Bronchial epithelial cell (primary cell): ENCODE data around the gene RBL2. TPM values are rescaled to one million over a fixed set of nuclear protein-coding genes. Genes with fewer than 3 reads are reported as not detected.

ENCODE experiments used
- DNase-seq: peaks from one replicate; pipeline ENCODE4 v3.0.0-alpha.2; 2010; ENCODE audit warnings: low read depth
- FAIRE-seq: peaks from 2 replicates; lab custom pipeline; 2011; peaks lifted over from hg19 to GRCh38; lab: Jason Lieb, UNC
- H3K27me3 ChIP-seq: 2 replicates; pipeline ENCODE4 v1.5.1; 2011; ENCODE audit warnings: low read length; ENCODE audit not compliant: control insufficient read depth, insufficient read depth
- H3K36me3 ChIP-seq: 2 replicates; pipeline ENCODE4 v1.5.1; 2011; ENCODE audit warnings: low read length; ENCODE audit not compliant: control insufficient read depth, insufficient read depth
- H3K4me3 ChIP-seq: 2 replicates; pipeline ENCODE4 v1.5.1; 2011; ENCODE audit warnings: mild to moderate bottlenecking, low read depth, low read length, control low read depth
- total RNA-seq: library from RNA; depleted of rRNA; stranded (reverse); fragments of >200 nt; gene quantifications from 2 replicates; pipeline ENCODE4 v1.2.1, GENCODE V29; 2014
- TF ChIP-seq, protein P1 (sequence below): IDR thresholded peaks from 2 replicates; pipeline ENCODE4 v1.5.1; 2011; ENCODE audit warnings: mild to moderate bottlenecking, moderate library complexity, low read length, control low read depth, inconsistent platforms; ENCODE audit not compliant: insufficient read depth, severe bottlenecking

The RBL2 gene
- total RNA-seq, 1 donor from 2014 or later = 23.7 TPM

- no peaks in the 10 kb centered on the region for H3K27me3 ChIP-seq
- FAIRE-seq = no peak
- TF ChIP-seq, protein P1, sequence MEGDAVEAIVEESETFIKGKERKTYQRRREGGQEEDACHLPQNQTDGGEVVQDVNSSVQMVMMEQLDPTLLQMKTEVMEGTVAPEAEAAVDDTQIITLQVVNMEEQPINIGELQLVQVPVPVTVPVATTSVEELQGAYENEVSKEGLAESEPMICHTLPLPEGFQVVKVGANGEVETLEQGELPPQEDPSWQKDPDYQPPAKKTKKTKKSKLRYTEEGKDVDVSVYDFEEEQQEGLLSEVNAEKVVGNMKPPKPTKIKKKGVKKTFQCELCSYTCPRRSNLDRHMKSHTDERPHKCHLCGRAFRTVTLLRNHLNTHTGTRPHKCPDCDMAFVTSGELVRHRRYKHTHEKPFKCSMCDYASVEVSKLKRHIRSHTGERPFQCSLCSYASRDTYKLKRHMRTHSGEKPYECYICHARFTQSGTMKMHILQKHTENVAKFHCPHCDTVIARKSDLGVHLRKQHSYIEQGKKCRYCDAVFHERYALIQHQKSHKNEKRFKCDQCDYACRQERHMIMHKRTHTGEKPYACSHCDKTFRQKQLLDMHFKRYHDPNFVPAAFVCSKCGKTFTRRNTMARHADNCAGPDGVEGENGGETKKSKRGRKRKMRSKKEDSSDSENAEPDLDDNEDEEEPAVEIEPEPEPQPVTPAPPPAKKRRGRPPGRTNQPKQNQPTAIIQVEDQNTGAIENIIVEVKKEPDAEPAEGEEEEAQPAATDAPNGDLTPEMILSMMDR = no peak
- no peak for DNase-seq
- H3K36me3 ChIP-seq = no peaks in the 10 kb centered on the region
- no peak overlapping the region for H3K4me3 ChIP-seq
These were observed 84.5 kb downstream of the RBL2 start for GRCh38 chr16:53518550-53519416.

GRCh38 chr16:53519417-53520091 is 85.3 kb downstream of the RBL2 start:
- TF ChIP-seq, protein P1 = no peak
- no peak for FAIRE-seq
- Histone ChIP-seq H3K4me3 (no peak overlapping the region), H3K36me3 (no peaks in the 10 kb centered on the region), H3K27me3 (no peaks in the 10 kb centered on the region)
- no peak for DNase-seq

GRCh38 chr16:53523126-53523804 is 89.0 kb downstream of the RBL2 start:
- DNase-seq = no peak
- H3K27me3 ChIP-seq = no peaks in the 10 kb centered on the region
- no peak overlapping the region for H3K4me3 ChIP-seq
- TF ChIP-seq, protein P1 = no peak
- H3K36me3 ChIP-seq = no peaks in the 10 kb centered on the region
- FAIRE-seq = peak; percentile 13

- Histone ChIP-seq H3K36me3 (no peaks in the 10 kb centered on the region), H3K27me3 (no peaks in the 10 kb centered on the region), H3K4me3 (no peak overlapping the region)
- DNase-seq = no peak
- TF ChIP-seq, protein P1 = no peak
- FAIRE-seq = no peak
These were observed 89.8 kb downstream of the RBL2 start for GRCh38 chr16:53523971-53524548.

DNA sequence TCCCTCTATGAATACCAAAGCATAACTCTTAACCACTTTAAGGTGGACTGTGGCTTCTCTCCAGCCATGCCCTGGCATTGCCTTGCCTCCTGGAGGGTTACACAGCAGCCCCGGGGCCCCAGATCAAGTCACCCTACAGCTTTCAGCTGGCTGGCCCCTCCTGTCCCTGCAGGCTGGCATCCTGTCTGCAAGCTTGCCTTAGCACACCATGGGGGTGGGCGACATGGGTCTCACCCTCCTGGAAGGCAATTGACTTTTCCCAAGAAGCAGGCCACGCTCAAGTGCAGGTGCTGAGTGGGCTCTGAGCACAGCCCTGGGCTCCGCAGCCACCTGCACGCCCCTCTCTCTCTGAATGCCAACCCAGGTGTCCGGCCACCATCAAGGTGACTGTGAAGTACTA is 94.5 kb downstream of the RBL2 start:
- no peak for DNase-seq
- FAIRE-seq = no peak
- Histone ChIP-seq H3K4me3 (no peak overlapping the region), H3K27me3 (no peaks in the 10 kb centered on the region), H3K36me3 (no peaks in the 10 kb centered on the region)
- TF ChIP-seq, protein P1 = no peak
